Melanocyte of skin (primary cell): ENCODE data around the gene POTEE. TPM values are rescaled to one million over a fixed set of nuclear protein-coding genes. Genes with fewer than 3 reads are reported as not detected.

Experiments
- small RNA-seq, 2 donors: library from RNA; depleted of rRNA; stranded (forward); fragments of <200 nt; gene quantifications; one replicate each; pipeline ENCODE3, GENCODE V24; 2012
- total RNA-seq, 2 donors: library from RNA; depleted of rRNA; stranded (reverse); fragments of >200 nt; gene quantifications; 2 replicates each; pipeline ENCODE4 v1.2.3, GENCODE V29; 2012

The POTEE gene
- not detected for total RNA-seq

DNA sequence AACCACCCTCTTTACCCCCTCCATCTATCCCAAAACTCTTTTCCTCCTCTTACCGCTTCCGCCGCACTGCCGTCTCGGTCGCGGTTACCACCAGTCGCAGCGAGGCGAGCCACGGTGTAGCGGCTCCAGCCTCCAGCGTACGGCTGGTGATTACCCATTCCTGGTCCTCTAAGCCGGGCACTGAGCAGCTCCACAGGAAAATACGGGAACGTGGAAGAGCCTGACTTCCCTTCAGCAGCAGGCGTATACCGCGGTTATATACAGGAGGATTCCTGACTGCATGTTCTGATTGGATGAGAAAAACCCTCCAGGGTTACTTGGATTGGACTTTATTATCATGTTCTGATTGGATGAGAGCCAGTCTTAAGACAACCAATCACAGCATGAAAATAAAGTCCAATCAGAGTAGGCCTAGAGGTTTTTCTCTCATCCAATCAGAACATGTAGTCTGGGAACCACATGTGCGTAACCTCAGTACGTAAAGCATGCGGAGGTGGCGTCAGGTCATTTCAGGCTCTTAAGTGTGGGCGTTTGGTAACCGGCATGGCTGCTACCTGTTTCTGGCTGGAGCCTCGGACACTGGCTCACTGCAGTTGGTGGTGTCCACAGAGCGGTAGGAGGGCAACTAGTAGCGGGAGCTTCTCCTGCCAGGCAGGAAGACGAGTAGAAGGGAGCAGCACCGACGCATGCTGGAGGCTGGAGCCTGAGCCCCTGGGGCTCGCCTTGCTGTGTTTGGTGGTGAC is at the start of gene POTEE:
Gene POTEE, plus strand, starts transcription at position 507 of the 743 bp plus-strand sequence. CDS start 8,867 bp downstream, outside the sequence.

Small RNA genes lying within 50 kb of the gene (small RNA-seq; reads per million reads assigned to genes)
- gene AC009477.1 (0 reads per million in 2 donors), gene RNU6-127P (0 reads per million in 2 donors)

Other genes with a start within 250 kb of the POTEE start
- 10 to 100 TPM; 47.3 to 54.0 TPM for gene FAM168B, start 116.1 kb upstream of the POTEE start, total RNA-seq
- gene PLEKHB2, start 104.2 kb upstream of the POTEE start, total RNA-seq: 100 to 1,000 TPM; 156 to 171 TPM
- under 1 TPM in 1 of 2 donors, not detected in 1; under 0.01 TPM for gene RAB6D, start 154.6 kb downstream of the POTEE start, total RNA-seq